ENCODE results near the gene GBX2. TPM values are rescaled to one million over a fixed set of nuclear protein-coding genes. Genes with fewer than 3 reads are reported as not detected.

Gene GBX2
- total and polyA plus RNA-seq, 2 of the 8 experiments (the other 6 are each of a cell fraction or from before 2014, with no cell fraction given) = 0.38 to 0.89 TPM

GRCh38 chr2:236193026-236193425 is 24.8 kb upstream of the GBX2 start (continued):
- no peak for TF ChIP-seq JUND (IDR thresholded peaks at IDR 0.05; ENCODE audit: low read length)
- TF ChIP-seq SP1 (IDR thresholded peaks at IDR 0.05; ENCODE audit: low read depth, low read length) = peak; percentile 33; the same call in 1 of the 2 replicates
- no peak for TF ChIP-seq EZH2 (IDR thresholded peaks at IDR 0.05; ENCODE audit: low read depth, low read length, severe bottlenecking)
- TF ChIP-seq MAFK (IDR thresholded peaks at IDR 0.05; ENCODE audit: low read depth, low read length) = no peak
- no peak for TF ChIP-seq CEBPB (IDR thresholded peaks at IDR 0.05; ENCODE audit: low read depth, low read length)
- no peak for TF ChIP-seq SIN3A (conservative IDR thresholded peaks at IDR 0.05 in 1 of 2, IDR thresholded peaks at IDR 0.05 in 1 of 2; ENCODE audit: low read depth in 1 of 2, low read length in 2 of 2)
- no peak for TF ChIP-seq PHF8 (conservative IDR thresholded peaks at IDR 0.05; ENCODE audit: low read depth, low read length)
- TF ChIP-seq MAX (IDR thresholded peaks at IDR 0.05) = peak; percentile 59
- no peak for TF ChIP-seq HDAC6 (IDR thresholded peaks at IDR 0.05; ENCODE audit: low read depth, low read length)
- no peak for TF ChIP-seq SIX5 (IDR thresholded peaks at IDR 0.05; ENCODE audit: low read depth, low read length)
- TF ChIP-seq NANOG (IDR thresholded peaks at IDR 0.05; ENCODE audit: insufficient read depth, low read depth, low read length, poor library complexity, severe bottlenecking) = no peak

All from H1 (cell line).